ENCODE measurements around the gene PLIN5. TPM values are rescaled to one million over a fixed set of nuclear protein-coding genes. Genes with fewer than 3 reads are reported as not detected.

The PLIN5 gene
- polyA plus RNA-seq, 2 donors: 2.7 to 4.9 TPM

- Histone ChIP-seq H3K4me3 (ENCODE audit: low read depth in 1 of 2, low read length in 2 of 2) (no peak overlapping the region), H3K4me1 (ENCODE audit: control insufficient read depth in 2 of 2, insufficient read depth in 2 of 2, low read length in 1 of 2) (no peaks in the 10 kb centered on the region), H3K27me3 (ENCODE audit: control insufficient read depth in 1 of 2, insufficient read depth in 2 of 2, low read length in 2 of 2) (peaks cover 7 to 12% of the 10 kb centered on the region in 2 donors), H3K27ac (ENCODE audit: low read depth in 2 of 2, low read length in 1 of 2) (no peak overlapping the region), H3K36me3 (ENCODE audit: control insufficient read depth in 2 of 2, insufficient read depth in 2 of 2, low read length in 1 of 2) (no peaks in the 10 kb centered on the region), H3K9me3 (ENCODE audit: control insufficient read depth in 2 of 2, insufficient read depth in 1 of 2, low read depth in 1 of 2, low read length in 1 of 2) (no peaks in the 10 kb centered on the region)
- WGBS, 2 donors: 52 to 66% methylated on average over 11 of the region's 11 CpGs
Measured at GRCh38 chr19:4578552-4579248, 43.7 kb upstream of the PLIN5 start.

GRCh38 chr19:4577020-4577782 is 42.2 kb upstream of the PLIN5 start:
- Histone ChIP-seq H3K36me3 (ENCODE audit: control insufficient read depth in 2 of 2, insufficient read depth in 2 of 2, low read length in 1 of 2) (no peaks in the 10 kb centered on the region), H3K27ac (ENCODE audit: low read depth in 2 of 2, low read length in 1 of 2) (no peak overlapping the region), H3K27me3 (ENCODE audit: control insufficient read depth in 1 of 2, insufficient read depth in 2 of 2, low read length in 2 of 2) (peaks cover 3 to 12% of the 10 kb centered on the region in 2 donors), H3K4me3 (ENCODE audit: low read depth in 1 of 2, low read length in 2 of 2) (no peak overlapping the region), H3K4me1 (ENCODE audit: control insufficient read depth in 2 of 2, insufficient read depth in 2 of 2, low read length in 1 of 2) (no peaks in the 10 kb centered on the region), H3K9me3 (ENCODE audit: control insufficient read depth in 2 of 2, insufficient read depth in 1 of 2, low read depth in 1 of 2, low read length in 1 of 2) (no peaks in the 10 kb centered on the region)
- 83 to 85% methylated on average over 5 of the region's 5 CpGs for WGBS, 2 donors

GRCh38 chr19:4576016-4576933 is 41.3 kb upstream of the PLIN5 start:
- H3K27ac ChIP-seq (ENCODE audit: low read depth in 2 of 2, low read length in 1 of 2): no peak overlapping the region
- peaks cover 3 to 12% of the 10 kb centered on the region in 2 donors for H3K27me3 ChIP-seq (ENCODE audit: control insufficient read depth in 1 of 2, insufficient read depth in 2 of 2, low read length in 2 of 2)
- no peaks in the 10 kb centered on the region for H3K36me3 ChIP-seq (ENCODE audit: control insufficient read depth in 2 of 2, insufficient read depth in 2 of 2, low read length in 1 of 2)
- H3K4me1 ChIP-seq (ENCODE audit: control insufficient read depth in 2 of 2, insufficient read depth in 2 of 2, low read length in 1 of 2): no peaks in the 10 kb centered on the region
- 49 to 51% methylated on average over 17 of the region's 17 CpGs for WGBS, 2 donors
- H3K9me3 ChIP-seq (ENCODE audit: control insufficient read depth in 2 of 2, insufficient read depth in 1 of 2, low read depth in 1 of 2, low read length in 1 of 2): no peaks in the 10 kb centered on the region
- no peak overlapping the region for H3K4me3 ChIP-seq (ENCODE audit: low read depth in 1 of 2, low read length in 2 of 2)

DNA sequence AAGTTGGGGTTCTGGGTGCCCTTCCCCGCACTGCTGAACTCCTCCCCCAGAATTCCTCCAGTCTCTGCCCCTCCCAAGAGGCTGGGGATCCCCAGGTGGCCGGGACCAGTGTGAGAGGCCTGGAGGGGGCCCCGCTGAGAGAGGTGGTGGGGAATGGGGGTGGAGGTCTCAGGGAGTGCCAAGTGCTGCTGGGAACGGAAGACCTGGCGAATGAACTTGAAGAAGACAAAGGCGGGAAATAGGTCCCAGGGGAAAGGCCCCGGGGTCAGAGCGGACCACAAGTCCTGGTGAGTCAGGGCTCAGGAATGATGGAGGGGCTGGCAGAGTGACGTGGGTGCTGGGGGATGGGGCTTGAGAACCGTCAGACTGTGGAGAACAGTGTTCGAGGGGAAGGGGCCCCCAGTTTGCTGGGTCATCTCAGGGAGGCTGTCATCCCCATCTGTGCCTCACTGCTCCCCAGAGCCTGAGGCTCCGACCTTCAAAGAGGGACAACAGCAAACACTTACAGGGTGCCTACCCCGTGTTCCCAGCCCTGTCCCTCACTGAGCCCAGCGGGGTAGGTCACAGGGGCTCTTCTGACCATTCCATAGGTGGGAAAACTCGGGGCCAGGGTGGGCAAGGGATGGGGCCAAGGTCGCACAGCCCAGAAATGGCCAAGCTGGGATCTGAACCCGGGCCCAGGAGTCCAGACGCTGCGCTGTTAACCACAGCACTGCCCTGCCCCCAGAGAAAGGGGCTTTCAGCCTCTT is 40.4 kb upstream of the PLIN5 start:
- Histone ChIP-seq H3K36me3 (ENCODE audit: control insufficient read depth in 2 of 2, insufficient read depth in 2 of 2, low read length in 1 of 2) (no peaks in the 10 kb centered on the region), H3K4me3 (ENCODE audit: low read depth in 1 of 2, low read length in 2 of 2) (no peak overlapping the region), H3K9me3 (ENCODE audit: control insufficient read depth in 2 of 2, insufficient read depth in 1 of 2, low read depth in 1 of 2, low read length in 1 of 2) (no peaks in the 10 kb centered on the region), H3K4me1 (ENCODE audit: control insufficient read depth in 2 of 2, insufficient read depth in 2 of 2, low read length in 1 of 2) (no peaks in the 10 kb centered on the region), H3K27me3 (ENCODE audit: control insufficient read depth in 1 of 2, insufficient read depth in 2 of 2, low read length in 2 of 2) (peaks cover 3 to 9% of the 10 kb centered on the region in 2 donors), H3K27ac (ENCODE audit: low read depth in 2 of 2, low read length in 1 of 2) (no peak overlapping the region)
- WGBS, 2 donors: 17 to 28% methylated on average over 19 of the region's 19 CpGs

DNA sequence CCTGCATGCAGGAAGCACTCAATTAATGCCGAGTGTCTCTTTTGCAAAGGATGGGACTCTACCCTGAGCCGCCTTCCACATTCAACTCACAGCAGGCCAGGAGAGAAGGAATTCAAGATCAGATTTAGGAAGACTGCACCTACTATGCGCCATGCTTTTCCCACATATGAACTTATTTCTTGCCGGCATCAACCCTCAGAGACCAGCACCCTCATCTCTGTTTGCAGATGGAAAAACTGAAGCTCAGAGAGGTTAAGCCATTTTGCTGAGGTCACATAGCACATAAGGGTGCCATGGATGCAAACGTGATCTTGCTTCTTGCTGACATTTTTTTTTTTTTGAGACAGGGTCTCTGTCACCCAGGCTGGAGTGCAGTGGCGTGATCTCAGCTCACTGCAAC is 38.7 kb upstream of the PLIN5 start:
- 77 to 79% methylated on average over 6 of the region's 6 CpGs for WGBS, 2 donors
- Histone ChIP-seq H3K9me3 (ENCODE audit: control insufficient read depth in 2 of 2, insufficient read depth in 1 of 2, low read depth in 1 of 2, low read length in 1 of 2) (no peaks in the 10 kb centered on the region), H3K36me3 (ENCODE audit: control insufficient read depth in 2 of 2, insufficient read depth in 2 of 2, low read length in 1 of 2) (no peaks in the 10 kb centered on the region), H3K4me3 (ENCODE audit: low read depth in 1 of 2, low read length in 2 of 2) (no peak overlapping the region), H3K27ac (ENCODE audit: low read depth in 2 of 2, low read length in 1 of 2) (no peak overlapping the region), H3K27me3 (ENCODE audit: control insufficient read depth in 1 of 2, insufficient read depth in 2 of 2, low read length in 2 of 2) (no peaks in the 10 kb centered on the region), H3K4me1 (ENCODE audit: control insufficient read depth in 2 of 2, insufficient read depth in 2 of 2, low read length in 1 of 2) (no peaks in the 10 kb centered on the region)

DNA sequence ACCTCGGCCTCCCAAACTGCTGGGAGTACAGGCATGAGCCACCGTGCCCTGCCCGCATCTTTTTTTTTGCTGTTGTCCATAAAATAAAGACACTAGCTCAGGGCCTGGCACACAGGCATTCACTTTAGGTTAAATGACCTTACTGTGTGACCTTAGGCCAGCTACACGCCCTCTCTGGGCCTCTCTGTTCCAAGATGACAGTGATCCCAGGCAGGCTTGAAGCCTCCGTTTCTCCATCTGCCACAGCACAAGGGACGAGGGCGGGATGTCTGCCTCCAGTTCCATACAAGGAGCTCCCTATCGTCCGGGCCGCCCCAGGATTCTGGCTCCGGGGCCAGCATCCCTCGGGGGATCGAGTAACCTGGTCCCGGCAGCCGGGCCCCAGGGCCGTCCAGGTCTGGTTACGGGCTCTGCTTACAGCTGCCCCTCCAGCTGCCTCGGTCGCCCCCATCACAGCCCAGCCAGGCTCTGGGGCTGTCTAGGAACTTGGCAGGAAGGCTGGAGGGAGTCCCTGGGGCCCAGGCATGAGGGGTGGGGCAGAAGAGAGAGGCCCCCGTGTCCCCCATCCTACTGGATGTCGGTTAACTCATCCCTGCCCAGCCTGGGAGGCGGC is 36.4 kb upstream of the PLIN5 start:
- Histone ChIP-seq H3K9me3 (ENCODE audit: control insufficient read depth in 2 of 2, insufficient read depth in 1 of 2, low read depth in 1 of 2, low read length in 1 of 2) (no peaks in the 10 kb centered on the region), H3K4me3 (ENCODE audit: low read depth in 1 of 2, low read length in 2 of 2) (no peak overlapping the region), H3K27ac (ENCODE audit: low read depth in 2 of 2, low read length in 1 of 2) (no peak overlapping the region), H3K27me3 (ENCODE audit: control insufficient read depth in 1 of 2, insufficient read depth in 2 of 2, low read length in 2 of 2) (no peaks in the 10 kb centered on the region), H3K36me3 (ENCODE audit: control insufficient read depth in 2 of 2, insufficient read depth in 2 of 2, low read length in 1 of 2) (no peaks in the 10 kb centered on the region), H3K4me1 (ENCODE audit: control insufficient read depth in 2 of 2, insufficient read depth in 2 of 2, low read length in 1 of 2) (peaks cover 0 to 3% of the 10 kb centered on the region in 2 donors)
- WGBS, 2 donors: 51 to 53% methylated on average over 22 of the region's 22 CpGs

DNA sequence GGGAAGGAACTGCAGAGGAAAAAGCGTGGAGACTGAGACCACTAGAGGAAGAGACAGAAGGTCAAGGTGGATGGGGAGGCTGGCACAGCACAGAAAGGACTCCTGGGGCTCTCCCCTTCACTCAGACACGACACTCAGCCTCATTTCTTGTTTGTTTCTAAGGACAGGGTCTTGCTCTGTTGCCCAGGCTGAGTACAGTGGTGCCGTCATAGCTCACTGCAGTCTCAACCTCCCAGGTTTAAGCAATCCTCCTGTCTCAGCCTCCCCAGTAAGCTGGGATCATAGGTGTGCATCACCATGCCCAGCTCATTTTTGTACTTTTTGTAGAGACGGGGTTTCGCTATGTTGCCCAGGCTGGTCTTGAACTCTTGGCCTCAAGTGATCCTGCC is 35.9 kb upstream of the PLIN5 start:
- Histone ChIP-seq H3K9me3 (ENCODE audit: control insufficient read depth in 2 of 2, insufficient read depth in 1 of 2, low read depth in 1 of 2, low read length in 1 of 2) (no peaks in the 10 kb centered on the region), H3K36me3 (ENCODE audit: control insufficient read depth in 2 of 2, insufficient read depth in 2 of 2, low read length in 1 of 2) (no peaks in the 10 kb centered on the region), H3K27ac (ENCODE audit: low read depth in 2 of 2, low read length in 1 of 2) (no peak overlapping the region), H3K27me3 (ENCODE audit: control insufficient read depth in 1 of 2, insufficient read depth in 2 of 2, low read length in 2 of 2) (no peaks in the 10 kb centered on the region), H3K4me3 (ENCODE audit: low read depth in 1 of 2, low read length in 2 of 2) (no peak overlapping the region), H3K4me1 (ENCODE audit: control insufficient read depth in 2 of 2, insufficient read depth in 2 of 2, low read length in 1 of 2) (peaks cover 0 to 3% of the 10 kb centered on the region in 2 donors)
- 85 to 87% methylated on average over 5 of the region's 5 CpGs for WGBS, 2 donors

- H3K9me3 ChIP-seq (ENCODE audit: control insufficient read depth in 2 of 2, insufficient read depth in 1 of 2, low read depth in 1 of 2, low read length in 1 of 2): no peaks in the 10 kb centered on the region
- no peak overlapping the region for H3K27ac ChIP-seq (ENCODE audit: low read depth in 2 of 2, low read length in 1 of 2)
- peaks cover 0 to 3% of the 10 kb centered on the region in 2 donors for H3K4me1 ChIP-seq (ENCODE audit: control insufficient read depth in 2 of 2, insufficient read depth in 2 of 2, low read length in 1 of 2)
- H3K27me3 ChIP-seq (ENCODE audit: control insufficient read depth in 1 of 2, insufficient read depth in 2 of 2, low read length in 2 of 2): no peaks in the 10 kb centered on the region
- no peak overlapping the region for H3K4me3 ChIP-seq (ENCODE audit: low read depth in 1 of 2, low read length in 2 of 2)
- WGBS, 2 donors: 77 to 88% methylated on average over 11 of the region's 11 CpGs
- no peaks in the 10 kb centered on the region for H3K36me3 ChIP-seq (ENCODE audit: control insufficient read depth in 2 of 2, insufficient read depth in 2 of 2, low read length in 1 of 2)
Measured at GRCh38 chr19:4570402-4570801, 35.4 kb upstream of the PLIN5 start.
